Dermis microvascular lymphatic vessel endothelial cell (primary cell): Measurements from ENCODE around the gene SLC22A3. TPM values are rescaled to one million over a fixed set of nuclear protein-coding genes. Genes with fewer than 3 reads are reported as not detected.
"Not testable (repeated sequence)": the region's sequence is repeated elsewhere in the genome, so short reads cannot be mapped to it uniquely, and the experiment has no call there.

Experiments
- DNase-seq, 2 donors: peaks; one replicate each; pipeline versions ENCODE4 v3.0.0 to v3.0.0-alpha.2; 2010; ENCODE audit warnings: low read depth in 2 of 2
- total RNA-seq: library from RNA; depleted of rRNA; stranded (reverse); fragments of >200 nt; gene quantifications from 2 replicates; pipeline ENCODE4 v1.2.1, GENCODE V29; 2014

SLC22A3 gene, protein sequence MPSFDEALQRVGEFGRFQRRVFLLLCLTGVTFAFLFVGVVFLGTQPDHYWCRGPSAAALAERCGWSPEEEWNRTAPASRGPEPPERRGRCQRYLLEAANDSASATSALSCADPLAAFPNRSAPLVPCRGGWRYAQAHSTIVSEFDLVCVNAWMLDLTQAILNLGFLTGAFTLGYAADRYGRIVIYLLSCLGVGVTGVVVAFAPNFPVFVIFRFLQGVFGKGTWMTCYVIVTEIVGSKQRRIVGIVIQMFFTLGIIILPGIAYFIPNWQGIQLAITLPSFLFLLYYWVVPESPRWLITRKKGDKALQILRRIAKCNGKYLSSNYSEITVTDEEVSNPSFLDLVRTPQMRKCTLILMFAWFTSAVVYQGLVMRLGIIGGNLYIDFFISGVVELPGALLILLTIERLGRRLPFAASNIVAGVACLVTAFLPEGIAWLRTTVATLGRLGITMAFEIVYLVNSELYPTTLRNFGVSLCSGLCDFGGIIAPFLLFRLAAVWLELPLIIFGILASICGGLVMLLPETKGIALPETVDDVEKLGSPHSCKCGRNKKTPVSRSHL
- under 0.01 TPM in 1 of 2 replicates, not detected in the other for total RNA-seq

DNA sequence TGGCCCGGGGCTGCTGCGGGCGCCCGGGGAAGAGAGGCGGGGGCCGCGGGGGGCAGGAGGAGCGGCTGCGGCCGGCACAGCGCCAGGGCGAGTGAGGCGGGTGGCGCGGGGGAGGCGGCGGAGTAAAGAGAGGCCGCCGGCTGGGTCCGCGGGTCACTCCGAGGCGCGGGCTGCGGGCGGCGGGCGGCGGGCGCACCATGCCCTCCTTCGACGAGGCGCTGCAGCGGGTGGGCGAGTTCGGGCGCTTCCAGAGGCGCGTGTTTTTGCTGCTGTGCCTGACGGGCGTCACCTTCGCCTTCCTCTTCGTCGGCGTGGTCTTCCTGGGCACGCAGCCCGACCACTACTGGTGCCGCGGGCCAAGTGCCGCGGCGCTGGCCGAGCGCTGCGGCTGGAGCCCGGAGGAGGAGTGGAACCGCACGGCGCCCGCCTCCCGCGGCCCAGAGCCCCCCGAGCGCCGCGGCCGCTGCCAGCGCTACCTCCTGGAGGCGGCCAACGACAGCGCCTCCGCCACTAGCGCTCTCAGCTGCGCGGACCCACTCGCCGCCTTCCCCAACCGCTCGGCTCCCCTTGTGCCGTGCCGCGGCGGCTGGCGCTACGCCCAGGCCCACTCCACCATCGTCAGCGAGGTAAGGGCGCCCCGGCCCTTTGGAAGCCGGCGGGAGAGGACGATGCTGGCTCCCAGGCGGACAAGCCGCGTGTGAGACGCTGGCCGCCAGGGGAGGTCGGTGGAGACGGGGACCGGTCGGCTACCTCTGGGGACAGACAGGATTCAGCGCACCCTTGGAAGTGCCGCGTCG lies at the start of gene SLC22A3:
TSS of gene SLC22A3 (plus strand) at position 156 of the 797 bp plus-strand sequence. CDS start at position 198, 42 bp downstream.
- DNase-seq: no peak

DNA sequence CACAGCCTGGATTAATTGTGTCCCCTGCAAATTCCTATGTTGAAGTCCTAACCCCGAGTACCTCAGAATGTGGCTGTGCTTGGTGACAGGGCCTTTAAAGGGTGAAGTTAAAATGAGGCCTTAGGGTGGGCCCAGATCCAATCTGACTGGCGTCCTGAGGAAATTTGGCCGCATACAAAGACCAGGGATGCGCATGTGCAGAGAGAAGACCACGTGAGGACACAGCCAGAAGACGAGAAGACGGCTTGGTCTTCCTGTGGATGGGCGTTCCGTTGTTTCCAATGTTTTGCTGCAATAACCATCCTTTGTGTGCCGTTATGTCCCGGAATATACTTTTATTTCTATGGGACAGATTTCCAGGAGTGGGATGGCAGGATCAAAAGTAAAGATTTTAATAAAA lies 48.6 kb upstream of the SLC22A3 start:
- no peak for DNase-seq

- no peak for DNase-seq
Observed at GRCh38 chr6:160300076-160300695, 48.0 kb upstream of the SLC22A3 start.

- DNase-seq: no peak
Observed at GRCh38 chr6:160301339-160301738, 46.8 kb upstream of the SLC22A3 start.

DNA sequence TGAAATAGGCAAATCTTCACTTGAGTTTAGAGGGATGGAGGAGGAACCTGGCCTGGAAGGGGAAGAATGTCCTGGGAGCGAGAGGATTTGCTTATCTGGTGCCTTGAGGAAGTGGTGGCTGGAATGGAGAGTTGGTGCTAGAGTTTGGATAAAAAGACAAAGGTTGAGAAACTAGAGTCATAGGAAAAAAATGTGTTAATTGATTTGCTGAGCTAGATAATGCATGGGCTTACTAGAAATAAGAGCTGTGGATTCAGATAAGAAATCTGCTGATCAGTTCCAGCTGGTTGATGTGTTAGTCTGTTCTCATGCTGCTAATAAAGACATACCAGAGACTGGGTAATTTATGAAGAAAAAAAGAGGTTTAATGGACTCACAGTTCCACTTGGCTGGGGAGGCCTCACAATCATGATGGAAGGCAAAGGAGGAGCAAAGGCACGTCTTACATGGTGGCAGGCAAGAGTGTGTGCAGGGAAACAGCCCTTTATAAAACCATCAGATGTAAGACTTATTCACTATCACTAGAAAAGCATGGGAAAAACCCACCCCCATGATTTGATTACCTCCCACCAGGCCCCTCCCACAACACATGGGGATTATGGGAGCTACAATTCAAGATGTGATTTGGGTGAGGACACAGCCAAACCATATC lies 45.6 kb upstream of the SLC22A3 start:
- not testable (repeated sequence) for DNase-seq

DNA sequence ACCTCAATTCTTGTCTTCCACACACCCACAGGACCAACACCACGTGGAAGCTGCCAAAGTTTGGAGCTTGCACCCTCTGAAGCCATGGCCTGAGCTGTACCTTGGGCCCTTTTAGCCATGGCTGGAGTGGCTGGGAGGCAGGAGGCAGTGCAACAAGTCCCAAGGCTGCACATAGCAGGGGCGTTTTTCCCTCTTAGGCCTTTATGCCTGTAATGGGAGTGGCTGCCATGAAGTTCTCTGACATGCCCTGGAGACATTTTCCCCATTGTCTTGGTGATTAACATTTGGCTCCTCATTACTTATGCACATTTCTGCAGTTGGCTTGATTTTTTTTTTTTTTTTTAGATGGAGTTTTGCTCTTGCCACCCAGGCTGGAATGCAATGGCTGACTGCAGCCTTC lies 44.4 kb upstream of the SLC22A3 start:
- DNase-seq: no peak

DNA sequence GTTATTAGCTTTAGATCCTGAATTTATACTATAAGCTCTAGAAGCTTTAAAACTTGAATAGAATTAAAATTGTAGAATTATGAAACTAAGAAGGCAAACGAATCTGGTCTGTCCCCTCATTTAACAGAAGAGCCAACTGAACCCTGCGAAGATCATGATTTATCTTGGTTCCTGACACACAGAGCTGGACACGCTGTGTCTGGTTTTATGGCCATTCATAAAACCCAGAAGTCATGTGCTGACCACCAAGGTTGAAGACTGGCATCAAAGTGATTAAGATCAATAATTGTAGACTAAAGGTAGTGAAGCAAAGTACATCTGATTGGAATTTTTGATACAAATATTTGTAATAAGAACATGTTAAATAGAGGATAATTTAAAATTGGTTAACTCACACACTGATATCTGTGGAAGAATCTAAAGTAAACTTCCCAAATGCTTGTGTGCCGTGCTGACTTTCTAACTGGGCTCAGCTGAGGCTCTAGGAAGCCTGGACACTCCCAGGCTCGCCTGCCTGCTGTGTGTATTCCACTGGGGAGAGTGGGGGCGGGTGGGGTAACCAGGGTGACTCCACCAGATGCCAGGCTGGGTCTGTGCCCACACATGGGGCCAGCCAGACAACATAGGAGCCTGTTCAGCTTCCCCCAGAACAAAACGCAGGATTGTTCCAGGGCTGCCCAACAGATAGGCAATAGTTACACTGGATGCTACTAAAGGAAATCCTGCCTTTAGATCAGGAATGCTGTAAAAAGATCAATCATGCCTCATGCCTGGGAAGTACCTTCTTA lies 42.1 kb upstream of the SLC22A3 start:
- DNase-seq: no peak

GRCh38 chr6:160309718-160310117 lies 38.5 kb upstream of the SLC22A3 start:
- DNase-seq: no peak

- no peak for DNase-seq
Observed at GRCh38 chr6:160312900-160313299, 35.3 kb upstream of the SLC22A3 start.

- no peak for DNase-seq
Observed at GRCh38 chr6:160315310-160315709, 32.9 kb upstream of the SLC22A3 start.

DNA sequence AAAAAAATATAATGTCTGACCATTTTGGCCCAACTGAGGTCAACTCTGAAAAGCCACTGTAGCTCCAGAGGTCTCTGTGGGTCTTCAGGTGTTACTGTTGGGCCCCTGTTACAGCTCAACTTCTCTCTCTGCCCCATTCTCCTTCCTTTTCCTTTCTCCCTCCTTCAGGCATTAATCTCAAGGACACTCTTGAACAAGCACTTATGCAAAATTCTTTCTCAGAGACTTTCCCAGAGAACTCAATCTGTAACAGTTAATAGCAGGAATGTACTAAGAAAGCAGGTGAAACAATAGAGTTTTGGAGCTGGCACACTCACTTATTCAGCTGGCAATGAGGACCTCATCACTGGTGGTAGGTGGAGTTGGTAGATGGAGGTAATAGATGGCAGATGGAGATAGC lies 31.9 kb upstream of the SLC22A3 start:
- DNase-seq: no peak

DNA sequence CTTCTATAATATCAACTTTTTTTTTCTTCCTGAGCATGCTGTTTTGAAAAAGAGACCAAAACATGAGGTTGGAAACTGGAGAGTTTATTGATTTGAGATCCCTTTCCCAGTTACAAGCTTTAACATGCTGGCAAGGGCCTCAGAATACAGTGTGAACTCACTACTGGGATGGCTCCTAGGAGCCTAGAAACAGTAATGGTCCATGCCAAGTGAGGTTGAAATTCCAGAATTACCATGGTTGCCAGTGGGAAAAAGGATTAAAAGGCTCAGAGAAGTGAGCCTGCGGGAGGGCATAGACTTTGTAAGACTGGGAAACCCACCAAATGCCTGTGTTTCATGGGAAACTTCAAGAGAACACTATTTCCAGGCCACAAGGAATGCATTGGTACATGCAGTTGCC lies 28.9 kb upstream of the SLC22A3 start:
- no peak for DNase-seq

- DNase-seq: no peak
Observed at GRCh38 chr6:160321729-160322505, 26.3 kb upstream of the SLC22A3 start.

DNA sequence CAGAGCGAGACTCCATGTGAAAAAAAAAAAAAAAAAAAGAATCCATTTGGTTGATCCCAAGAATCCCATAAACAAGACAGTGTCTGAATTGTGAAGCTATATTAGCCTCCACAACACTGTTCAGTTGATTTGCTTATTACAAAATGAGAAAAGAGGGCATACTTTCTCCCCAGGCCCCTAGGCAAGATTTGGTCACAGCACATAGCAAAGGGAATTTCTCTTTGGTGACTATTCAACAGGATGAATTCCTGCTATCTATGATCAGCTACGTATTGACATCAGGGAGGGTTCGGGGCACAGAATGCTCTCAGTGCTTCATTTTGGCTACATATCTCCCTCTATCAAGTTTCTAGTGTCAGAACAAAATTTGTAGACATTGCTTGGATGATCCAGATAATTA lies 20.2 kb upstream of the SLC22A3 start:
- DNase-seq: no peak

DNA sequence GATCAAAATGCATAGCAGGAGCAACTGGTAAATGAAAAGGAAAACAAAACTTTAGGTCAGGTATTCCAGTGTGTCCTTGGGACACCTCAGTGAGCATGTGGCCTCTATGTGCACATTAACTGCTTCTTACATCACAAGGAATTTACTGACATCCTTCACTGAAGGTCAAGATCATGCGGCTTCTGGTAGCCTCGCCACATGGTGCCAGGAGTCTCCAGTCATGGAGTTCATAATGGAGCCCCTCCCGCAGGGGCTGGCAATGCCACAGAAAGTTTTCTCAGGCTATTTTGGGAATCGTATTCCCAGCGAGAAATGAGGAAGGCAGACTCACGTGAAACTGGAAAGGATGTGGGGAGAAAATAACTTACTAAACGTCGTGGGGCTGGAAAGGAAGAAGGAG lies 19.7 kb upstream of the SLC22A3 start:
- DNase-seq: no peak

- no peak for DNase-seq
Observed at GRCh38 chr6:160329188-160329587, 19.0 kb upstream of the SLC22A3 start.

- DNase-seq: no peak
Observed at GRCh38 chr6:160330619-160331018, 17.6 kb upstream of the SLC22A3 start.

DNA sequence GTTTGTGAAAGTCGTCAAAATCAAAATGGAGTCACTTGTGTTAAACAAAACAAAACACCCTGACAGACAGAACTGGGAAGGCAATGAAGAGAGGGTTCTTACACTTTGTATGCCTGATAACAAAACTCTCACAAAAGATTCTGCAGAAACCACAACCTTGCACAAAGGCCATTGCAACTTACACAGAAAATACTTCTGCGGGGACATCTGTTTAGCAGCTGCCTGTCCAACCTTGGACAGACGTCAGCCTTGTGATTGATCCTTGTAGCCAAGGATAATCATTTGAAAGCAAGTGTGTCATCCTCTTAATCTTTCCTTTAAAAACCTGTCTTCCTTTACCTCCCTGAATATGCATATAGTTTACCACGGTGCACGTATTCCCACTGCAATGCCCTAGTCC lies 17.0 kb upstream of the SLC22A3 start:
- no peak for DNase-seq

- DNase-seq: no peak
Observed at GRCh38 chr6:160331753-160332152, 16.4 kb upstream of the SLC22A3 start.

GRCh38 chr6:160333101-160333500 lies 15.1 kb upstream of the SLC22A3 start:
- DNase-seq: no peak
